SK-N-SH (cell line): Measurements from ENCODE around the gene NRL. TPM values are rescaled to one million over a fixed set of nuclear protein-coding genes. Genes with fewer than 3 reads are reported as not detected.

ENCODE experiments used
- CTCF ChIA-PET: fragments of 300-600, 350-600 bp; formaldehyde crosslinking; extraction: SDS; loops from one replicate; lab custom pipeline; 2021; lab: Yijun Ruan, JAX
- POLR2A ChIA-PET: fragments of 350-600 bp; sonication (Branson Sonifier 250); formaldehyde crosslinking; extraction: SDS; loops from one replicate; lab custom pipeline; 2020; ENCODE audit warnings: antibody characterized with exemption, inconsistent platforms; lab: Yijun Ruan, JAX
- DNase-seq: peaks from one replicate; pipeline ENCODE4 v3.0.0; 2012
- H2AFZ ChIP-seq: fragments of 200-600 bp; sonication (generic); 2 replicates; pipeline ENCODE4 v1.8.1; 2016; ENCODE audit warnings: antibody characterized with exemption, mild to moderate bottlenecking, low read depth
- H3F3A ChIP-seq: fragments of 200-600 bp; sonication (generic); replicated peaks from 2 replicates; pipeline ENCODE3; 2016; ENCODE audit warnings: antibody characterized with exemption, mild to moderate bottlenecking; ENCODE audit not compliant: insufficient read depth
- H3K27ac ChIP-seq, 2 experiments: fragments of 200-500 bp in 1 of 2; fragments of 200-600 bp in 1 of 2; sonication (Bioruptor generic) in 1 of 2; sonication (generic), shearing (Covaris generic) in 1 of 2; 2 replicates each; pipeline versions ENCODE4 v1.5.1 to v1.6.1; 2014 to 2016; ENCODE audit warnings: low read depth in 2 of 2, inconsistent platforms in 1 of 2, low read length in 1 of 2, mild to moderate bottlenecking in 1 of 2, mixed read lengths in 1 of 2
- H3K27me3 ChIP-seq: fragments of 200-600 bp; sonication (generic), shearing (Covaris generic); 2 replicates; pipeline ENCODE4 v1.6.1; 2016; ENCODE audit warnings: mixed run types; ENCODE audit not compliant: insufficient read depth
- H3K36me3 ChIP-seq, 2 experiments: fragments of 200-500 bp in 1 of 2; fragments of 200-600 bp in 1 of 2; sonication (Bioruptor generic) in 1 of 2; sonication (generic) in 1 of 2; replicated peaks in 1 of 2; 2 replicates each; pipeline versions ENCODE3 to v1.5.1; 2014 to 2016; ENCODE audit warnings: low read length in 1 of 2, mild to moderate bottlenecking in 1 of 2; ENCODE audit not compliant: insufficient read depth in 2 of 2, control insufficient read depth in 1 of 2
- H3K4me1 ChIP-seq, 2 experiments: fragments of 200-500 bp in 1 of 2; fragments of 200-600 bp in 1 of 2; sonication (Bioruptor generic) in 1 of 2; sonication (generic), shearing (Covaris generic) in 1 of 2; 2 replicates each; pipeline versions ENCODE4 v1.5.1 to v1.6.1; 2014 to 2016; ENCODE audit warnings: low read depth in 1 of 2, low read length in 1 of 2, mixed run types in 1 of 2; ENCODE audit not compliant: insufficient read depth in 2 of 2, control insufficient read depth in 1 of 2
- H3K4me2 ChIP-seq: fragments of 200-600 bp; sonication (generic), shearing (Covaris generic); 2 replicates; pipeline ENCODE4 v1.6.1; 2017; ENCODE audit warnings: mixed run types
- H3K4me3 ChIP-seq, 2 experiments: fragments of 200-500 bp in 1 of 2; fragments of 200-600 bp in 1 of 2; sonication (Bioruptor generic) in 1 of 2; sonication (generic), shearing (Covaris generic) in 1 of 2; 2 replicates each; pipeline versions ENCODE4 v1.5.1 to v1.8.1; 2014 to 2016; ENCODE audit warnings: low read depth in 2 of 2, inconsistent platforms in 1 of 2, low read length in 1 of 2, mild to moderate bottlenecking in 1 of 2, mixed read lengths in 1 of 2, moderate library complexity in 1 of 2
- H3K79me2 ChIP-seq: fragments of 200-600 bp; sonication (generic); 2 replicates; pipeline ENCODE4 v1.8.1; 2017; ENCODE audit warnings: mild to moderate bottlenecking; ENCODE audit not compliant: insufficient read depth
- H3K9ac ChIP-seq: fragments of 200-600 bp; sonication (generic); 2 replicates; pipeline ENCODE4 v1.6.1; 2017; ENCODE audit warnings: mixed run types
- H3K9me2 ChIP-seq: fragments of 200-600 bp; sonication (generic); 2 replicates; pipeline ENCODE4 v1.6.1; 2017; ENCODE audit warnings: mixed run types
- H3K9me3 ChIP-seq: fragments of 200-600 bp; sonication (generic); 2 replicates; pipeline ENCODE4 v1.6.1; 2017; ENCODE audit warnings: mixed run types, mild to moderate bottlenecking, moderate library complexity
- H4K20me1 ChIP-seq: fragments of 200-600 bp; sonication (generic); 2 replicates; pipeline ENCODE4 v1.6.1; 2017; ENCODE audit warnings: mild to moderate bottlenecking, mixed run types; ENCODE audit not compliant: insufficient read depth
- ELF1 ChIP-seq: IDR thresholded peaks from 2 replicates; pipeline ENCODE4 v1.4.0; 2012
- EZH2phosphoT487 ChIP-seq: fragments of 200-600 bp; sonication (generic); IDR thresholded peaks from 2 replicates; pipeline ENCODE4 v1.6.1; 2017; ENCODE audit warnings: low read depth, mixed run types, mild to moderate bottlenecking, antibody characterized with exemption, moderate library complexity, borderline replicate concordance
- FOXJ3 ChIP-seq: sonication (generic); formaldehyde crosslinking; IDR thresholded peaks from 2 replicates; pipeline ENCODE4 v1.5.1; 2020; ENCODE audit warnings: mild to moderate bottlenecking, missing genetic modification reagents
- GATA2 ChIP-seq: sonication (generic); formaldehyde crosslinking; IDR thresholded peaks from 2 replicates; pipeline ENCODE4 v1.5.0; 2020; ENCODE audit warnings: mild to moderate bottlenecking, missing genetic modification reagents
- JUND ChIP-seq: IDR thresholded peaks from 2 replicates; pipeline ENCODE4 v1.4.0; 2012
- MEF2A ChIP-seq: IDR thresholded peaks from 2 replicates; pipeline ENCODE4 v1.4.0; 2012; ENCODE audit warnings: low read depth, borderline replicate concordance
- NRF1 ChIP-seq: IDR thresholded peaks from 2 replicates; pipeline ENCODE4 v1.6.1; 2012; ENCODE audit warnings: low read depth, mild to moderate bottlenecking, low read length
- RCOR1 ChIP-seq: fragments of 150-350 bp; IDR thresholded peaks from 2 replicates; pipeline ENCODE4 v1.6.1; 2017; ENCODE audit warnings: antibody characterized with exemption, low read length
- RFX5 ChIP-seq: IDR thresholded peaks from 2 replicates; pipeline ENCODE4 v1.6.1; 2012; ENCODE audit warnings: mild to moderate bottlenecking, improper control_type of control experiment, low read length
- RXRA ChIP-seq: IDR thresholded peaks from 2 replicates; pipeline ENCODE4 v1.4.0; 2012; ENCODE audit warnings: low read depth, mild to moderate bottlenecking, borderline replicate concordance
- SMC3 ChIP-seq: IDR thresholded peaks from 2 replicates; pipeline ENCODE4 v1.6.1; 2012; ENCODE audit warnings: low read depth, low read length, improper control_type of control experiment
- TCF12 ChIP-seq: IDR thresholded peaks from 2 replicates; pipeline ENCODE4 v1.4.0; 2012
- YY1 ChIP-seq: IDR thresholded peaks from 2 replicates; pipeline ENCODE4 v1.4.0; 2012; ENCODE audit warnings: low read depth, mild to moderate bottlenecking
- WGBS: methylation state at CpG from one replicate; pipeline ENCODE4 v1.1.6; 2017; ENCODE audit warnings: low lambda C conversion rate; 5-methylcytosine and 5-hydroxymethylcytosine counted together
- polyA plus RNA-seq, 3 experiments: library from polyadenylated mRNA; depleted of rRNA; stranded (reverse); fragments of >200 nt; gene quantifications; 2 replicates each; pipeline ENCODE4 v1.2.3, GENCODE V29; 2012
- TF ChIP-seq, protein P1 (sequence below): fragments of 150-350 bp; IDR thresholded peaks from 2 replicates; pipeline ENCODE4 v1.6.1; 2017; ENCODE audit warnings: antibody characterized with exemption, low read length, low read depth, borderline replicate concordance
- TF ChIP-seq, protein P2 (sequence below): IDR thresholded peaks from 2 replicates; pipeline ENCODE4 v1.4.0; 2012; ENCODE audit warnings: low read depth, borderline replicate concordance
- TF ChIP-seq, protein P3 (sequence below): fragments of 200-600 bp; sonication (generic); IDR thresholded peaks from 2 replicates; pipeline ENCODE4 v1.6.1; 2017; ENCODE audit warnings: antibody characterized with exemption, mild to moderate bottlenecking, moderate library complexity
- TF ChIP-seq, protein P4 (sequence below): fragments of 150-350 bp; IDR thresholded peaks from 2 replicates; pipeline ENCODE4 v1.6.1; 2016; ENCODE audit warnings: mild to moderate bottlenecking, low read depth, low read length
- TF ChIP-seq, protein P5 (sequence below): IDR thresholded peaks from 2 replicates; pipeline ENCODE4 v1.4.0; 2012; ENCODE audit warnings: low read depth, borderline replicate concordance

Gene NRL
- polyA plus RNA-seq, 1 of the 3 experiments (the other 2 are of a cell fraction) = 0.76 TPM

DNA sequence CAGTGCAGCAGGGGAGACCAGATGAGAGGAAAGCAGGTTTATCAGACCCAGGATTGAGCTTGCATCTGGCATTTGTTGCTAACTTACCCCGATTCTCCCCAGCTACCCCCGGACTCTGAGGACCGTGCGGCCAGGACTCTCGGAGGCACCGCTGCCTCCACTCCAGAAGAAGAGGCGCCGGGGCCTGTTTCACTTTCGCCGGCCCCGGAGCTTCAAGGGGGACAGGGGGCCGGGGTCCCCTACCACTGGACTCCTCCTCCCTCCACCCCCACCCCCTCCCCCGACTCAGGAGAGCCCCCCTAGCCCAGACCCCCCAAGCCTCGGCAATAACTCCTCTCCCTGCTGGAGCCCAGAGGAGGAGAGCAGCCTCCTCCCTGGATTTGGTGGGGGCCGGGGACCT is 49.9 kb downstream of the NRL start (continued):
- TF ChIP-seq GATA2 (CRISPR knock-in tag) = no peak

DNA sequence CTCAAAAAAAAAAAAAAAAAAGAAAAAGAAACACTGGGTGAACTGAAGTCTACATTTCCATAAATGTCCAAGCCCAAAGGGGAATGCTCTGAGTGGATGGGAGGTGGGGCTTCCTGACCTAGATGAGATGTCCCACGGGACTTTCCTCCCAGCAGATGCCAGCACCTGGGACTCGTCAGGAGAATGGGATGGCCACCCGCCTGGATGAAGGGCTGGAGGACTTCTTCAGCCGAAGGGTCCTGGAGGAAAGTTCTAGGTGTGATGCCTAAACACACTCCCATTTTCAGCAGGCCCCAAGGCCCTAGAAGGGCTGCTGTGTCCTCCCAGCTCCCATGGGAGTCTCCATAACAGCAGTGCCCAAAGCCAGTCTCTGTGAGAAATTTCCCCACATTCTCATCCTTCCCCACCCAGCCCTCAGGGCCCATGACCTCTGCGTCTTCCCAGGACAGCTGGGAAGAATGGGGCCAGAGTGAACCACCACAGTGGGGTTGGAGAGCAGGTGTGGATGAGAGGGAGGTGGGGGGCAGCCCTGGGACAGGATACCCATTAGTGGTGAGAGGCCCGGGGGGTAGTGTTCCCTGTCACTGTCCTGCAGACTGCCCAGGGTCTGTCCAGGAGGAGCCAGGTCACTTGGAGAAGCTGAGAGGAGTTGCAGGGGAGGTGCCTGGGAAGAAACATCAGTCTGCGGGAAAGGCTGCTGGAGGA is 50.5 kb downstream of the NRL start:
- TF ChIP-seq RFX5 (no peak), GATA2 (CRISPR knock-in tag) (no peak), SMC3 (no peak), MEF2A (no peak), JUND (no peak), RCOR1 (no peak), RXRA (no peak), YY1 (no peak), NRF1 (no peak)
- TF ChIP-seq, protein P1, sequence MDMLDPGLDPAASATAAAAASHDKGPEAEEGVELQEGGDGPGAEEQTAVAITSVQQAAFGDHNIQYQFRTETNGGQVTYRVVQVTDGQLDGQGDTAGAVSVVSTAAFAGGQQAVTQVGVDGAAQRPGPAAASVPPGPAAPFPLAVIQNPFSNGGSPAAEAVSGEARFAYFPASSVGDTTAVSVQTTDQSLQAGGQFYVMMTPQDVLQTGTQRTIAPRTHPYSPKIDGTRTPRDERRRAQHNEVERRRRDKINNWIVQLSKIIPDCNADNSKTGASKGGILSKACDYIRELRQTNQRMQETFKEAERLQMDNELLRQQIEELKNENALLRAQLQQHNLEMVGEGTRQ = no peak
- TF ChIP-seq, protein P2, sequence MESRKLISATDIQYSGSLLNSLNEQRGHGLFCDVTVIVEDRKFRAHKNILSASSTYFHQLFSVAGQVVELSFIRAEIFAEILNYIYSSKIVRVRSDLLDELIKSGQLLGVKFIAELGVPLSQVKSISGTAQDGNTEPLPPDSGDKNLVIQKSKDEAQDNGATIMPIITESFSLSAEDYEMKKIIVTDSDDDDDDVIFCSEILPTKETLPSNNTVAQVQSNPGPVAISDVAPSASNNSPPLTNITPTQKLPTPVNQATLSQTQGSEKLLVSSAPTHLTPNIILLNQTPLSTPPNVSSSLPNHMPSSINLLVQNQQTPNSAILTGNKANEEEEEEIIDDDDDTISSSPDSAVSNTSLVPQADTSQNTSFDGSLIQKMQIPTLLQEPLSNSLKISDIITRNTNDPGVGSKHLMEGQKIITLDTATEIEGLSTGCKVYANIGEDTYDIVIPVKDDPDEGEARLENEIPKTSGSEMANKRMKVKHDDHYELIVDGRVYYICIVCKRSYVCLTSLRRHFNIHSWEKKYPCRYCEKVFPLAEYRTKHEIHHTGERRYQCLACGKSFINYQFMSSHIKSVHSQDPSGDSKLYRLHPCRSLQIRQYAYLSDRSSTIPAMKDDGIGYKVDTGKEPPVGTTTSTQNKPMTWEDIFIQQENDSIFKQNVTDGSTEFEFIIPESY = no peak
- ChIA-PET CTCF (interaction anchor here (1.1 to 42.8 kb wide), 6 partner anchors 10 to 244 kb away, joined by 3 to 1159 read pairs (median 4); partner anchors contain the start of genes CIDEB, IRF9 and PCK2), POLR2A (interaction anchor here (0.7 kb wide), 1 partner anchor 18 kb away, joined by 3 read pairs; no protein-coding TSS in a partner anchor)
- H3K9me3 ChIP-seq = no peaks in the 10 kb centered on the region
- H2AFZ ChIP-seq = no peak overlapping the region
- 50% methylated on average over 3 of the region's 7 CpGs for WGBS
- H3K9me2 ChIP-seq = no peaks in the 10 kb centered on the region
- H4K20me1 ChIP-seq = no peaks in the 10 kb centered on the region
- no peaks in the 10 kb centered on the region for H3K79me2 ChIP-seq
- no peak overlapping the region for H3K4me2 ChIP-seq
- no peaks in the 10 kb centered on the region for H3F3A ChIP-seq
- DNase-seq = peak; percentile 17
- H3K9ac ChIP-seq = no peak overlapping the region
- H3K4me1 ChIP-seq = no peaks in the 10 kb centered on the region
- no peaks in the 10 kb centered on the region; the same call in 1 of the 2 replicates for H3K27me3 ChIP-seq
- H3K4me3 ChIP-seq = no peak overlapping the region
- H3K36me3 ChIP-seq = no peaks in the 10 kb centered on the region
- no peak overlapping the region for H3K27ac ChIP-seq

DNA sequence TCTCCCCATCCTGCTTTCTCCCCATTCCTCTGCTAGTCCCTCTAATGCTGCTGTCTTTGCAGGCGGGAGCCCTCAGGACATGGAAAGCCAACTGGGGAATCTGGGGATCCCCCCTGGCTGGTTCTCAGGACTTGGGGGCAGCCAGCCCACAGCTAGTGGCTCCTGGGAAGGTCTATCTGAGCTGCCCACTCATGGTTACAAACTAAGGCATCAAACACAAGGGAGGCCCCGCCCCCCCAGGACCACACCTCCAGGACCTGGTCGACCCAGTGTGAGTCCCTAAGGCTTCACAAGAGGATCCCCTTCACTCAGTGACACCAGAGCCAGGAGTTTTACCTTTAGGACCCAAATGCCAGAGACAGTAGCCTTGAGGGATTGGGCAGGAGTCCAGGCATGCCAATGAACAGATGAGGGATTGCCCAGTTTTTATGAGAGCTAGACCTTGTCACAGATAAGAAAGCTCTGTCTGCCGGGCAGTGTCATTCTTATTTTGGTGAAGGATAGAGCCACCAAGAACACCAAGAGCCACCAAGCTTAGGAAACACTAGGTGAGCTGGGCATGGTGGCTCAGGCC is 51.4 kb downstream of the NRL start:
- H3K36me3 ChIP-seq = no peaks in the 10 kb centered on the region
- no peaks in the 10 kb centered on the region; the same call in 1 of the 2 replicates for H3K27me3 ChIP-seq
- POLR2A ChIA-PET = no interaction called here
- CTCF ChIA-PET = interaction anchor here (1.4 to 42.8 kb wide), 4 partner anchors 13 to 51 kb away, joined by 3 to 1159 read pairs (median 145); partner anchors contain the start of genes CPNE6 and PCK2
- no peak overlapping the region for H2AFZ ChIP-seq
- H3K9me2 ChIP-seq = no peaks in the 10 kb centered on the region
- TF ChIP-seq, protein P3, sequence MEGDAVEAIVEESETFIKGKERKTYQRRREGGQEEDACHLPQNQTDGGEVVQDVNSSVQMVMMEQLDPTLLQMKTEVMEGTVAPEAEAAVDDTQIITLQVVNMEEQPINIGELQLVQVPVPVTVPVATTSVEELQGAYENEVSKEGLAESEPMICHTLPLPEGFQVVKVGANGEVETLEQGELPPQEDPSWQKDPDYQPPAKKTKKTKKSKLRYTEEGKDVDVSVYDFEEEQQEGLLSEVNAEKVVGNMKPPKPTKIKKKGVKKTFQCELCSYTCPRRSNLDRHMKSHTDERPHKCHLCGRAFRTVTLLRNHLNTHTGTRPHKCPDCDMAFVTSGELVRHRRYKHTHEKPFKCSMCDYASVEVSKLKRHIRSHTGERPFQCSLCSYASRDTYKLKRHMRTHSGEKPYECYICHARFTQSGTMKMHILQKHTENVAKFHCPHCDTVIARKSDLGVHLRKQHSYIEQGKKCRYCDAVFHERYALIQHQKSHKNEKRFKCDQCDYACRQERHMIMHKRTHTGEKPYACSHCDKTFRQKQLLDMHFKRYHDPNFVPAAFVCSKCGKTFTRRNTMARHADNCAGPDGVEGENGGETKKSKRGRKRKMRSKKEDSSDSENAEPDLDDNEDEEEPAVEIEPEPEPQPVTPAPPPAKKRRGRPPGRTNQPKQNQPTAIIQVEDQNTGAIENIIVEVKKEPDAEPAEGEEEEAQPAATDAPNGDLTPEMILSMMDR = no peak
- TF ChIP-seq FOXJ3 (no peak), ELF1 (no peak), EZH2phosphoT487 (no peak), RFX5 (no peak), TCF12 (no peak)
- TF ChIP-seq, protein P4, sequence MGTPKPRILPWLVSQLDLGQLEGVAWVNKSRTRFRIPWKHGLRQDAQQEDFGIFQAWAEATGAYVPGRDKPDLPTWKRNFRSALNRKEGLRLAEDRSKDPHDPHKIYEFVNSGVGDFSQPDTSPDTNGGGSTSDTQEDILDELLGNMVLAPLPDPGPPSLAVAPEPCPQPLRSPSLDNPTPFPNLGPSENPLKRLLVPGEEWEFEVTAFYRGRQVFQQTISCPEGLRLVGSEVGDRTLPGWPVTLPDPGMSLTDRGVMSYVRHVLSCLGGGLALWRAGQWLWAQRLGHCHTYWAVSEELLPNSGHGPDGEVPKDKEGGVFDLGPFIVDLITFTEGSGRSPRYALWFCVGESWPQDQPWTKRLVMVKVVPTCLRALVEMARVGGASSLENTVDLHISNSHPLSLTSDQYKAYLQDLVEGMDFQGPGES = no peak
- TF ChIP-seq, protein P5, sequence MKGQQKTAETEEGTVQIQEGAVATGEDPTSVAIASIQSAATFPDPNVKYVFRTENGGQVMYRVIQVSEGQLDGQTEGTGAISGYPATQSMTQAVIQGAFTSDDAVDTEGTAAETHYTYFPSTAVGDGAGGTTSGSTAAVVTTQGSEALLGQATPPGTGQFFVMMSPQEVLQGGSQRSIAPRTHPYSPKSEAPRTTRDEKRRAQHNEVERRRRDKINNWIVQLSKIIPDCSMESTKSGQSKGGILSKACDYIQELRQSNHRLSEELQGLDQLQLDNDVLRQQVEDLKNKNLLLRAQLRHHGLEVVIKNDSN = no peak
- TF ChIP-seq, all 33 proteins: peak for 0
- H3K27ac ChIP-seq = no peak overlapping the region
- no peaks in the 10 kb centered on the region for H3F3A ChIP-seq
- 56% methylated on average over 4 of the region's 4 CpGs for WGBS
- H3K9me3 ChIP-seq = no peaks in the 10 kb centered on the region
- no peaks in the 10 kb centered on the region for H4K20me1 ChIP-seq
- H3K4me2 ChIP-seq = no peak overlapping the region
- H3K4me3 ChIP-seq = no peak overlapping the region
- no peak overlapping the region for H3K9ac ChIP-seq
- peak; percentile 14 for DNase-seq
- H3K4me1 ChIP-seq = peaks cover 0 to 3% of the 10 kb centered on the region in 2 experiments; a peak in 1 of 4 replicates
- H3K79me2 ChIP-seq = no peaks in the 10 kb centered on the region
